Mesendoderm (in vitro differentiated cells): ENCODE data around the gene CITED1. TPM values are rescaled to one million over a fixed set of nuclear protein-coding genes. Genes with fewer than 3 reads are reported as not detected.

Source experiments
- DNase-seq: peaks from one replicate; pipeline ENCODE4 v3.0.0; 2013
- H2AK5ac ChIP-seq: 2 replicates; pipeline ENCODE4 v1.6.1; 2013; ENCODE audit warnings: low read length, inconsistent platforms
- H2BK120ac ChIP-seq: 2 replicates; pipeline ENCODE4 v1.6.1; 2013; ENCODE audit warnings: low read depth, mild to moderate bottlenecking, low read length, moderate library complexity, mixed read lengths
- H2BK15ac ChIP-seq: replicated peaks from 2 replicates; pipeline ENCODE4 v1.6.1; 2013; ENCODE audit warnings: low read depth, mild to moderate bottlenecking, moderate library complexity
- H2BK5ac ChIP-seq: 2 replicates; pipeline ENCODE4 v1.6.1; 2013; ENCODE audit warnings: low read length, inconsistent platforms
- H3K18ac ChIP-seq: 2 replicates; pipeline ENCODE4 v1.6.1; 2013; ENCODE audit warnings: mild to moderate bottlenecking, low read length, mixed read lengths
- H3K23ac ChIP-seq: one replicate; pipeline ENCODE4 v1.6.1; 2013; ENCODE audit warnings: low read length
- H3K27ac ChIP-seq: 2 replicates; pipeline ENCODE4 v1.5.1; 2013; ENCODE audit warnings: low read depth, mild to moderate bottlenecking, inconsistent platforms, low read length, moderate library complexity
- H3K27me3 ChIP-seq: 2 replicates; pipeline ENCODE4 v1.6.1; 2013; ENCODE audit warnings: low read length, control low read depth, mild to moderate bottlenecking, inconsistent platforms; ENCODE audit not compliant: insufficient read depth, poor library complexity
- H3K36me3 ChIP-seq: 2 replicates; pipeline ENCODE4 v1.6.1; 2013; ENCODE audit warnings: low read length, inconsistent platforms; ENCODE audit not compliant: control insufficient read depth, insufficient read depth
- H3K4ac ChIP-seq: one replicate; pipeline ENCODE4 v1.6.1; 2013; ENCODE audit warnings: low read depth, mild to moderate bottlenecking, low read length, moderate library complexity
- H3K4me1 ChIP-seq: 2 replicates; pipeline ENCODE4 v1.6.1; 2013; ENCODE audit warnings: low read depth, low read length, inconsistent platforms; ENCODE audit not compliant: control insufficient read depth
- H3K4me2 ChIP-seq: 2 replicates; pipeline ENCODE4 v1.6.1; 2013; ENCODE audit warnings: low read length
- H3K4me3 ChIP-seq: 2 replicates; pipeline ENCODE4 v1.5.1; 2013; ENCODE audit warnings: mild to moderate bottlenecking, low read length
- H3K56ac ChIP-seq: one replicate; pipeline ENCODE4 v1.6.1; 2013; ENCODE audit warnings: low read length
- H3K79me1 ChIP-seq: 2 replicates; pipeline ENCODE4 v1.6.1; 2013; ENCODE audit warnings: low read length, inconsistent platforms
- H3K79me2 ChIP-seq: 2 replicates; pipeline ENCODE4 v1.6.1; 2013; ENCODE audit warnings: mild to moderate bottlenecking, low read length; ENCODE audit not compliant: control insufficient read depth, insufficient read depth
- H3K9ac ChIP-seq: 2 replicates; pipeline ENCODE4 v1.6.1; 2013; ENCODE audit warnings: low read length, inconsistent platforms
- H4K5ac ChIP-seq: one replicate; pipeline ENCODE4 v1.6.1; 2013; ENCODE audit warnings: low read length
- H4K8ac ChIP-seq: one replicate; pipeline ENCODE4 v1.6.1; 2013; ENCODE audit warnings: low read depth, mild to moderate bottlenecking, control low read depth, low read length, moderate library complexity
- WGBS: extraction: QIAGEN DNeasy Blood & Tissue Kit; methylation state at CpG from one replicate; pipeline ENCODE4 v1.1.7; 2013; ENCODE audit warnings: low lambda C conversion rate, missing lambda C conversion rate; ENCODE audit not compliant: insufficient coverage; ENCODE audit errors: extremely low coverage; 5-methylcytosine and 5-hydroxymethylcytosine counted together
- polyA plus RNA-seq, 2 experiments: library from polyadenylated mRNA; stranded (reverse); fragments of 200-250 nt; gene quantifications; one replicate each; pipeline ENCODE4 v1.2.3, GENCODE V29; 2013

Gene CITED1, protein sequence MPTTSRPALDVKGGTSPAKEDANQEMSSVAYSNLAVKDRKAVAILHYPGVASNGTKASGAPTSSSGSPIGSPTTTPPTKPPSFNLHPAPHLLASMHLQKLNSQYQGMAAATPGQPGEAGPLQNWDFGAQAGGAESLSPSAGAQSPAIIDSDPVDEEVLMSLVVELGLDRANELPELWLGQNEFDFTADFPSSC
- 0.81 TPM for polyA plus RNA-seq (2013, experiment 1 of 2)
- polyA plus RNA-seq (2013, experiment 2 of 2) = 0.85 TPM

DNA sequence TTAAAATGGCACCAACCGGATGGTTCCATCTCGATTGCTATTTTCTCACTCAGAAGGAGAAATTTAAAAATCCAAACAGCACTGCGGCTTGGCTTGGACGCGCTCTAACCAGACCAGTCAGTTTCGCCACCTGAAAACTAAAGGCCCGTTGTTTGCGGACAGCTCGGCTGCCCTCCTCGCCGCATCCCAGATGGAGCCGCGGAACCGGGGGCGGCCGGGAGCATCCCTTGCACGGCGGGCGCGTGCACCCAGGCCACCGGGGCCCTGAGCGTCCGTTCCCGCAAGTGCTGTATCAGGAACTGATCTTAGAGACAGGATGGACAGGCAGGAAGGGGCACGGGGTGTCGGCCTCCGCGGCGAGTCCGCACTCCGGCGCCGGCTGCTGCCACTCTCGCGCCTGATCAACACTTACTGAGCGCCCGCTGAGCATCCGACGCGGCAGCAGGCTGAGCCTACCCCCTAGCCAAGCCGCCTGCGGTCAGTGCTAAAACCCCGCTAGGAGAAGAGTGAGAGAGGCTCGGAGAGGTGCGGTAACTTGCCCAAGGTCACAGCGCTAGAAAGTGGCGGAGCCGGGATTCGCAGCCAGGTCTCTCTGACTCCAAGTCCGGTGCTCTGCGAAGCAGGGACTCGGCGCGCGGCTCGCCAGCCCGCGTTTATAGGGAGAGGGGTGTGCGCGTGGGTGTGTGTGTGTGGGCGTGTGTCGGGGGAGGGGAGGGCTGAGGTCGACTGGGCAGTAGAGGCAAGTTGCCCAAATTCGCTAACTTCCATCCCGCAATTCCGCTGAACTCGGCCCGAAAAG lies at the start of gene CITED1:
CITED1 (minus strand) TSS at position 629 of the 799 bp plus-strand sequence. CDS start 3,045 bp downstream, outside the sequence.
- no CpG with 5 or more reads among the region's 68 CpGs for WGBS
- Histone ChIP-seq H4K8ac (no peak within 1 kb of the TSS), H3K4ac (no peak within 1 kb of the TSS), H3K79me1 (no peaks in the 10 kb centered on the region), H3K23ac (no peak within 1 kb of the TSS), H3K9ac (peak within 1 kb of the TSS; percentile 16), H3K79me2 (no peaks in the 10 kb centered on the region), H2BK5ac (no peak within 1 kb of the TSS), H2AK5ac (no peak within 1 kb of the TSS), H3K4me3 (no peak within 1 kb of the TSS), H4K5ac (no peak within 1 kb of the TSS), H3K36me3 (no peaks in the 10 kb centered on the region), H2BK120ac (no peak within 1 kb of the TSS), H3K18ac (peak within 1 kb of the TSS; percentile 65), H3K27ac (no peak within 1 kb of the TSS), H3K27me3 (peaks cover 27% of the 10 kb centered on the region), H3K56ac (peak within 1 kb of the TSS; percentile 34), H2BK15ac (no peak within 1 kb of the TSS), H3K4me2 (peak within 1 kb of the TSS; percentile 42), H3K4me1 (no peaks in the 10 kb centered on the region)
- DNase-seq = peak; percentile 51

DNA sequence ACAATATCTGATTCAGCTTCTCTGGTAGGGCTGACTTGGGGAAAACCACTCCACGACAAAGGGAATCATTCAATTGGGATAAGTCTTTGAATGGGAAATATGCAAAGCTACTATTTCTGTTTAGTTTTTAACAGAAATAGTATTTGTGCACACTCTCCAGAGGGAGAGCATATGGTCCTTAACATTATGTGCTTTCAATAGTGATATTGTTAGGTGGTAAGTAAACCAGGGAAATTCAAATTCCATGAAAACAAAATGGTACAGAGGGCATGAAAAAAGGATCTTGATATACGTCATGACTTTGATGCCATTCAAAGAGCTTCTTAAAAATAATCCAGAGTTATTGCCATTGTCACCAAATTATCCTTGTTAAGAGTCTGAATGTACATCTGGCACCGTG lies 47.1 kb upstream of the CITED1 start:
- Histone ChIP-seq H2AK5ac (no peak overlapping the region), H3K79me1 (no peaks in the 10 kb centered on the region), H3K36me3 (no peaks in the 10 kb centered on the region), H2BK5ac (no peak overlapping the region), H3K23ac (no peak overlapping the region), H3K9ac (no peak overlapping the region), H3K4me2 (no peak overlapping the region), H2BK15ac (no peak overlapping the region), H4K5ac (no peak overlapping the region), H3K18ac (no peak overlapping the region), H3K4me3 (no peak overlapping the region), H4K8ac (no peak overlapping the region), H2BK120ac (no peak overlapping the region), H3K79me2 (no peaks in the 10 kb centered on the region), H3K4me1 (no peaks in the 10 kb centered on the region), H3K56ac (no peak overlapping the region), H3K27me3 (no peaks in the 10 kb centered on the region), H3K27ac (no peak overlapping the region), H3K4ac (no peak overlapping the region)
- WGBS = no CpG with 5 or more reads among the region's 3 CpGs
- no peak for DNase-seq

DNA sequence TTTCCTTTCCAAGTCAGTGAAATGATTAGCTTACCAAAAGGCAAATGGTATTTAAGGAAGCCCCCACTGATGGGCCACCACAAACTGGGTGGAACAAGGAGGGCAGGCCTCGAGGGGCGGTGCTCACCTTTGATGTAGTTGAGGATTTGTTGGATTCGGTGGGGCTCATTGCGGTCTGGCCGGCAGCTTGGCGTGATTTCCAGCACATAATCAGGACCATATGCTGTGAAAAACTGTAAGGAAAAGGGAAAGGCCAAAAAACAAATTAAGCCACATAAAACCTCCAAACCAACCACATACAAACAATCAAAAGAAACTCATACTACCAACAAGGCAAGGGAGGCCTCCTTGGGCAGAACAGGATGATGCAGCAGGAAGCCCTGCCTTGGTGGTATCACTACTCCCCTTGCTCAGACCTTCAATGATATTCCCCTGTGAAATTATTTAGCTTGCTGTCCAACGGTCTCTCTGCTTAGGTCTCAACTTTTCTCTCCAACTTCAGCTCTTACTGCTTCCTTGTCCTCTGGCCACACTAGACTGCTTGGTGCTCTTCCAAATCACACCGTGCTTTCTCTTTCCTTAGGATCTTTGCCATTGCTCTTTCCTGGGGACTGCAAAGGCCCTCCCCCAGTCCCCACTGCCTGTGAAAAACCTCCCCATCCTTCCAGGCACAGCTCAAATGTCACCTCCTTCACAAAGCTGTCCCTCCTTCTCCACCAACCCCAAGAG lies 46.1 kb upstream of the CITED1 start:
- Histone ChIP-seq H3K79me1 (no peaks in the 10 kb centered on the region), H2BK15ac (no peak overlapping the region), H3K9ac (no peak overlapping the region), H3K4me1 (no peaks in the 10 kb centered on the region), H3K27ac (no peak overlapping the region), H3K4me3 (no peak overlapping the region), H4K5ac (no peak overlapping the region), H3K4me2 (no peak overlapping the region), H3K56ac (no peak overlapping the region), H2BK5ac (no peak overlapping the region), H2BK120ac (no peak overlapping the region), H3K36me3 (no peaks in the 10 kb centered on the region), H3K18ac (no peak overlapping the region), H2AK5ac (no peak overlapping the region), H3K79me2 (no peaks in the 10 kb centered on the region), H3K27me3 (no peaks in the 10 kb centered on the region), H3K23ac (no peak overlapping the region), H3K4ac (no peak overlapping the region), H4K8ac (no peak overlapping the region)
- no peak for DNase-seq
- WGBS = no CpG with 5 or more reads among the region's 8 CpGs

DNA sequence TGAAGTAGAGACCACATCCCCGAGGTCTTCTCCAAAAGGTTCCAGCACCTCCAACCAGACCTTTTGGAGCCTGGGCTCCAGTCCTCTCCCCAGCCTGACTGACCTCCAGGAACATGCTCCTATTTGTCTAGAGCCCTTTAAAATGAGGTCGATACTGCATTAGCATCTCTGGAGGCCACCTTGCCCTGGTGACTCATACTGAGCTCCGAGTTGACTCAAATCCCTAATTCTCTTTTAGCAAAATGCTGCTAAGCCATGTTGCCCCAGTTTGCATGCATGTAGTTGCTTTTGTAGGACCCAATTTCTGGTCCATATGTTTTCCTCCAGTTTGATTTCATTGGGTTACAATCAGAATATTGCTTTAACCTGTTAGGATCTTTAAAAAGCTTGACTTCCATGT lies 43.5 kb upstream of the CITED1 start:
- H2AK5ac ChIP-seq = no peak overlapping the region
- H3K4me1 ChIP-seq = no peaks in the 10 kb centered on the region
- no peaks in the 10 kb centered on the region for H3K79me2 ChIP-seq
- no peak overlapping the region for H3K18ac ChIP-seq
- H3K56ac ChIP-seq = no peak overlapping the region
- no peak overlapping the region for H3K4me3 ChIP-seq
- no peaks in the 10 kb centered on the region for H3K27me3 ChIP-seq
- no peak overlapping the region for H3K4ac ChIP-seq
- H3K9ac ChIP-seq = no peak overlapping the region
- no peak overlapping the region for H2BK5ac ChIP-seq
- H3K27ac ChIP-seq = no peak overlapping the region
- H2BK15ac ChIP-seq = no peak overlapping the region
- H3K4me2 ChIP-seq = no peak overlapping the region
- no peak overlapping the region for H4K8ac ChIP-seq
- H3K23ac ChIP-seq = no peak overlapping the region
- DNase-seq = peak; percentile 14
- H3K36me3 ChIP-seq = no peaks in the 10 kb centered on the region
- H4K5ac ChIP-seq = no peak overlapping the region
- WGBS = no CpG with 5 or more reads among the region's 3 CpGs
- no peaks in the 10 kb centered on the region for H3K79me1 ChIP-seq
- H2BK120ac ChIP-seq = no peak overlapping the region

DNA sequence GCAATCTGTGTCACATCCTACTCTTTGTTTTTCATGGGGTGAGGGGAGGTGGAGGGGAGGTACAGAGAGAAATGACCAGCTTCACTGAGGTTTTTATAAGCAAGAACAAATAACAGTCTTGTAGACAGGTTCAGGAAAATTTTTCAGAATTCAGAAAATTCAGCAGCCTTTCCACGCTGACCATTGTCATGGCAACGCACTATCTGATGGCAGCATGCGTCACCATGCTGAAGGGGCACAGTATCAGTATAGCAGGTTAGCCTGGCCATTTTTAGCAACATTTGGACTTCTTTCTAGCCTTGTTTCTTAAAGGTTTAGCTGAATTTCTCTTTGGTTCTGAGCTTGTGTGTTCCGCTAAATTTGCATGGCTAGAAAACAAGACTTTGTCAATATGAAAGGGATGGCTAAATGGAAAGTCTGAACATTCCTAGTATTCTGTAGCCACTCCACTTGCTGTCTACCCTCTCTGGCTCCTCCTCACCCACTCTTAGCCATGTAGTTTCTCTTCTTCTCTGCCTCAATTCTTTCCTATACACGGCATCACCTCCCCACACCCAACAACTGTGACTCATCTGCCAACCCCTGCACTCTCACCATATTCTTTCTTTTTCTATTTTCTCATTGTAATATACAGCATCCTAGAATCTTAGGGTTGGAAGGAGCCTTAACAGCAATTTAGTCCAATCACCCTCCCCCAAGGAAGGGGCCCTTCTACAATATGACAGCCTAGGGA lies 42.7 kb upstream of the CITED1 start:
- no peaks in the 10 kb centered on the region for H3K79me1 ChIP-seq
- no peak overlapping the region for H3K23ac ChIP-seq
- WGBS = no CpG with 5 or more reads among the region's 5 CpGs
- no peak overlapping the region for H3K56ac ChIP-seq
- no peaks in the 10 kb centered on the region for H3K27me3 ChIP-seq
- no peaks in the 10 kb centered on the region for H3K36me3 ChIP-seq
- no peak overlapping the region for H3K18ac ChIP-seq
- no peak overlapping the region for H3K4me3 ChIP-seq
- H2BK15ac ChIP-seq = no peak overlapping the region
- H3K9ac ChIP-seq = no peak overlapping the region
- H4K5ac ChIP-seq = no peak overlapping the region
- DNase-seq = no peak
- H3K27ac ChIP-seq = no peak overlapping the region
- H4K8ac ChIP-seq = no peak overlapping the region
- no peak overlapping the region for H2BK120ac ChIP-seq
- H2AK5ac ChIP-seq = no peak overlapping the region
- H2BK5ac ChIP-seq = no peak overlapping the region
- no peaks in the 10 kb centered on the region for H3K4me1 ChIP-seq
- no peaks in the 10 kb centered on the region for H3K79me2 ChIP-seq
- H3K4ac ChIP-seq = no peak overlapping the region
- no peak overlapping the region for H3K4me2 ChIP-seq
